Activated CD8-positive, alpha-beta memory T cell treated with anti-CD3 and anti-CD28 coated beads, Interleukin-2, amount 10 ng/mL, durations not matched to agents 7 days and 5 days (primary cell): ENCODE results near the gene LMOD3. TPM values are rescaled to one million over a fixed set of nuclear protein-coding genes. Genes with fewer than 3 reads are reported as not detected.

Experiments
- ATAC-seq: fragments of 150-1000 bp; cut with Tn5 transposase; one replicate; pipeline ENCODE4 v1.10.0; 2021; ENCODE audit warnings: moderate library complexity
- CTCF ChIA-PET: fragments of 350-600 bp; sonication (Branson Sonifier 250); formaldehyde crosslinking; loops from one replicate; lab custom pipeline; 2021; ENCODE audit warnings: antibody characterized with exemption; lab: Charles Lee
- DNase-seq: peaks from one replicate; pipeline ENCODE4 v3.0.0-alpha.2; 2020
- H3K27ac Mint-ChIP-seq: one replicate; pipeline ENCODE4 v1.8.0; 2021; ENCODE audit warnings: mild to moderate bottlenecking, mixed read lengths
- H3K27me3 Mint-ChIP-seq: one replicate; pipeline ENCODE4 v1.8.0; 2021; ENCODE audit warnings: mixed read lengths
- H3K36me3 Mint-ChIP-seq: one replicate; pipeline ENCODE4 v1.8.0; 2021; ENCODE audit warnings: mild to moderate bottlenecking, mixed read lengths
- H3K4me1 Mint-ChIP-seq: one replicate; pipeline ENCODE4 v1.8.0; 2021; ENCODE audit warnings: mixed read lengths
- H3K4me3 Mint-ChIP-seq: one replicate; pipeline ENCODE4 v1.8.0; 2021; ENCODE audit warnings: mild to moderate bottlenecking, moderate library complexity, mixed read lengths
- H3K9me3 Mint-ChIP-seq: one replicate; pipeline ENCODE4 v1.8.0; 2022; ENCODE audit warnings: low read depth, mixed read lengths
- total RNA-seq, 2 experiments: library from RNA; stranded (reverse); gene quantifications; one replicate each; pipeline ENCODE4 v1.2.3, GENCODE V29; 2021

The LMOD3 gene
- total RNA-seq, 2 experiments from 2014 or later = not detected

- Mint-ChIP-seq H3K27ac (no peak overlapping the region), H3K9me3 (no peaks in the 10 kb centered on the region), H3K27me3 (peaks cover 12% of the 10 kb centered on the region), H3K4me3 (no peak overlapping the region), H3K36me3 (no peaks in the 10 kb centered on the region), H3K4me1 (no peaks in the 10 kb centered on the region)
- CTCF ChIA-PET = interaction anchor here (1.4 kb wide), 1 partner anchor 20 kb away, joined by 3 read pairs; no protein-coding TSS in a partner anchor
- ATAC-seq = no peak
- no peak for DNase-seq
Measured at GRCh38 chr3:69142797-69143454, 20.5 kb upstream of the LMOD3 start.

- peaks cover 12% of the 10 kb centered on the region for H3K27me3 Mint-ChIP-seq
- no peak overlapping the region for H3K27ac Mint-ChIP-seq
- no peaks in the 10 kb centered on the region for H3K9me3 Mint-ChIP-seq
- DNase-seq = no peak
- H3K4me3 Mint-ChIP-seq = no peak overlapping the region
- CTCF ChIA-PET = interaction anchor here (1.4 kb wide), 1 partner anchor 21 kb away, joined by 3 read pairs; no protein-coding TSS in a partner anchor
- ATAC-seq = no peak
- no peaks in the 10 kb centered on the region for H3K4me1 Mint-ChIP-seq
- H3K36me3 Mint-ChIP-seq = no peaks in the 10 kb centered on the region
Measured at GRCh38 chr3:69142090-69142489, 19.7 kb upstream of the LMOD3 start.

GRCh38 chr3:69141313-69141712 lies 18.9 kb upstream of the LMOD3 start:
- ATAC-seq (no peak), DNase-seq (no peak)
- H3K27me3 Mint-ChIP-seq = peaks cover 15% of the 10 kb centered on the region
- CTCF ChIA-PET = interaction anchor here (1.4 kb wide), 1 partner anchor 21 kb away, joined by 3 read pairs; no protein-coding TSS in a partner anchor
- H3K9me3 Mint-ChIP-seq = no peaks in the 10 kb centered on the region
- no peak overlapping the region for H3K4me3 Mint-ChIP-seq
- no peak overlapping the region for H3K27ac Mint-ChIP-seq
- no peaks in the 10 kb centered on the region for H3K36me3 Mint-ChIP-seq
- H3K4me1 Mint-ChIP-seq = no peaks in the 10 kb centered on the region

- CTCF ChIA-PET = no interaction called here
- Mint-ChIP-seq H3K27me3 (peaks cover 15% of the 10 kb centered on the region), H3K4me3 (no peak overlapping the region), H3K9me3 (no peaks in the 10 kb centered on the region), H3K4me1 (no peaks in the 10 kb centered on the region), H3K36me3 (no peaks in the 10 kb centered on the region), H3K27ac (no peak overlapping the region)
- no peak for ATAC-seq
- DNase-seq = no peak
Measured at GRCh38 chr3:69137412-69137811, 15.0 kb upstream of the LMOD3 start.

GRCh38 chr3:69137005-69137404 lies 14.6 kb upstream of the LMOD3 start:
- DNase-seq = no peak
- Mint-ChIP-seq H3K27me3 (peaks cover 15% of the 10 kb centered on the region), H3K4me1 (no peaks in the 10 kb centered on the region), H3K36me3 (no peaks in the 10 kb centered on the region), H3K4me3 (no peak overlapping the region), H3K9me3 (no peaks in the 10 kb centered on the region), H3K27ac (no peak overlapping the region)
- ATAC-seq = no peak
- CTCF ChIA-PET = interaction anchor here (1.3 kb wide), 1 partner anchor 16 kb away, joined by 4 read pairs; no protein-coding TSS in a partner anchor

- Mint-ChIP-seq H3K36me3 (no peaks in the 10 kb centered on the region), H3K27me3 (peaks cover 6% of the 10 kb centered on the region), H3K4me3 (no peak overlapping the region), H3K9me3 (no peaks in the 10 kb centered on the region), H3K27ac (no peak overlapping the region), H3K4me1 (peaks cover 2% of the 10 kb centered on the region)
- DNase-seq (no peak), ATAC-seq (no peak)
- CTCF ChIA-PET = interaction anchor here (0.7 to 3.6 kb wide), 4 partner anchors 11 to 255 kb away, joined by 3 to 13 read pairs (median 4); no protein-coding TSS in a partner anchor
Measured at GRCh38 chr3:69130689-69131088, 8.3 kb upstream of the LMOD3 start.

GRCh38 chr3:69129531-69129930 lies 7.1 kb upstream of the LMOD3 start:
- Mint-ChIP-seq H3K9me3 (no peaks in the 10 kb centered on the region), H3K27me3 (peaks cover 6% of the 10 kb centered on the region), H3K4me1 (peaks cover 2% of the 10 kb centered on the region), H3K4me3 (no peak overlapping the region), H3K27ac (no peak overlapping the region), H3K36me3 (no peaks in the 10 kb centered on the region)
- CTCF ChIA-PET = interaction anchor here (1.0 to 3.6 kb wide), 2 partner anchors 10 to 29 kb away, joined by 3 to 13 read pairs; no protein-coding TSS in a partner anchor
- DNase-seq (no peak), ATAC-seq (no peak)

- DNase-seq (no peak), ATAC-seq (no peak)
- CTCF ChIA-PET = interaction anchor here (3.6 kb wide), 1 partner anchor 9 kb away, joined by 13 read pairs; no protein-coding TSS in a partner anchor
- Mint-ChIP-seq H3K27me3 (peaks cover 6% of the 10 kb centered on the region), H3K9me3 (no peaks in the 10 kb centered on the region), H3K4me3 (no peak overlapping the region), H3K4me1 (peaks cover 2% of the 10 kb centered on the region), H3K36me3 (no peaks in the 10 kb centered on the region), H3K27ac (no peak overlapping the region)
Measured at GRCh38 chr3:69128509-69128908, 6.1 kb upstream of the LMOD3 start.

- peaks cover 6% of the 10 kb centered on the region for H3K27me3 Mint-ChIP-seq
- H3K27ac Mint-ChIP-seq = no peak overlapping the region
- no peak for ATAC-seq
- CTCF ChIA-PET = interaction anchor here (0.7 to 1.3 kb wide), 2 partner anchors 173 to 299 kb away, joined by 3 to 6 read pairs; no protein-coding TSS in a partner anchor
- H3K9me3 Mint-ChIP-seq = no peaks in the 10 kb centered on the region
- H3K4me1 Mint-ChIP-seq = peaks cover 2% of the 10 kb centered on the region
- H3K4me3 Mint-ChIP-seq = no peak overlapping the region
- DNase-seq = no peak
- H3K36me3 Mint-ChIP-seq = no peaks in the 10 kb centered on the region
Measured at GRCh38 chr3:69126999-69127398, 4.6 kb upstream of the LMOD3 start.

GRCh38 chr3:69126216-69126615 lies 3.8 kb upstream of the LMOD3 start:
- peaks cover 2% of the 10 kb centered on the region for H3K4me1 Mint-ChIP-seq
- DNase-seq (no peak), ATAC-seq (no peak)
- no peak overlapping the region for H3K4me3 Mint-ChIP-seq
- no peaks in the 10 kb centered on the region for H3K36me3 Mint-ChIP-seq
- H3K27me3 Mint-ChIP-seq = peaks cover 6% of the 10 kb centered on the region
- CTCF ChIA-PET = interaction anchor here (1.2 to 1.6 kb wide), 4 partner anchors 35 to 300 kb away, joined by 4 to 6 read pairs (median 4); no protein-coding TSS in a partner anchor
- H3K9me3 Mint-ChIP-seq = no peaks in the 10 kb centered on the region
- H3K27ac Mint-ChIP-seq = no peak overlapping the region

GRCh38 chr3:69121950-69122349 lies 445 bp downstream of the LMOD3 start:
- Mint-ChIP-seq H3K4me3 (no peak overlapping the region), H3K4me1 (peaks cover 2% of the 10 kb centered on the region), H3K27ac (no peak overlapping the region), H3K27me3 (peaks cover 4% of the 10 kb centered on the region), H3K36me3 (no peaks in the 10 kb centered on the region), H3K9me3 (no peaks in the 10 kb centered on the region)
- CTCF ChIA-PET = interaction anchor here (0.9 to 3.8 kb wide), 13 partner anchors 37 to 550 kb away, joined by 3 to 45 read pairs (median 4); no protein-coding TSS in a partner anchor
- ATAC-seq = no peak
- no peak for DNase-seq

- no peak for DNase-seq
- H3K9me3 Mint-ChIP-seq = no peaks in the 10 kb centered on the region
- H3K36me3 Mint-ChIP-seq = no peaks in the 10 kb centered on the region
- peaks cover 4% of the 10 kb centered on the region for H3K27me3 Mint-ChIP-seq
- H3K4me1 Mint-ChIP-seq = peaks cover 2% of the 10 kb centered on the region
- CTCF ChIA-PET = interaction anchor here (0.6 to 3.8 kb wide), 26 partner anchors 9 to 550 kb away, joined by 3 to 45 read pairs (median 6); partner anchors contain the start of gene FRMD4B
- H3K27ac Mint-ChIP-seq = no peak overlapping the region
- no peak overlapping the region for H3K4me3 Mint-ChIP-seq
- ATAC-seq = no peak
Measured at GRCh38 chr3:69121513-69121912, 882 bp downstream of the LMOD3 start.

GRCh38 chr3:69120879-69121464 lies 1.4 kb downstream of the LMOD3 start:
- Mint-ChIP-seq H3K9me3 (no peaks in the 10 kb centered on the region), H3K4me3 (no peak overlapping the region), H3K36me3 (no peaks in the 10 kb centered on the region), H3K4me1 (peaks cover 2% of the 10 kb centered on the region), H3K27ac (peak overlapping the region; percentile 7), H3K27me3 (no peaks in the 10 kb centered on the region)
- ATAC-seq (peak; percentile 87), DNase-seq (peak; percentile 90)
- CTCF ChIA-PET = interaction anchor here (0.6 to 3.8 kb wide), 26 partner anchors 9 to 551 kb away, joined by 3 to 45 read pairs (median 6); partner anchors contain the start of gene FRMD4B
